Measurements from ENCODE around the gene JUP. TPM values are rescaled to one million over a fixed set of nuclear protein-coding genes. Genes with fewer than 3 reads are reported as not detected.
A peak's percentile ranks its signal among the peaks of the same experiment; 100 is the strongest.

The JUP gene
- total and polyA plus RNA-seq, 2 of the 4 experiments (the other 2 are of a cell fraction), result 12.9 to 27.3 TPM

GRCh38 chr17:41793784-41794539 is 7.5 kb upstream of the JUP start:
- intact Hi-C loops (cut with micrococcal nuclease), result no loop called here
- ChIA-PET CTCF (interaction anchor here (1.3 kb wide), 1 partner anchor 21 kb away, joined by 5 read pairs; no protein-coding TSS in a partner anchor), POLR2A (ENCODE audit: unreplicated experiment) (interaction anchor here (0.5 to 0.8 kb wide), 2 partner anchors 9 to 124 kb away, joined by 3 to 5 read pairs; no protein-coding TSS in a partner anchor)
- H2AFZ ChIP-seq (replicated peaks; ENCODE audit: low read length, poor library complexity), result peak overlapping the region; percentile 81
- peak overlapping the region; percentile 83 for H4K5ac ChIP-seq (ENCODE audit: low read depth, low read length)
- peaks cover 26% of the 10 kb centered on the region for H3K4me1 ChIP-seq (ENCODE audit: control insufficient read depth, insufficient read depth, low read length)
- in situ Hi-C loops (cut with MboI; ENCODE audit: low sequenced_read_pairs), result no loop called here
- peak overlapping the region; percentile 90 for H2AK9ac ChIP-seq (replicated peaks; ENCODE audit: low read depth, low read length, poor library complexity)
- H3K27me3 ChIP-seq (ENCODE audit: control insufficient read depth, insufficient read depth, low read length), result 0 out of 2 replicates have a peak, but pooled peaks cover under 1% of the 10 kb centered on the region
- no peaks in the 10 kb centered on the region for H3K36me3 ChIP-seq (ENCODE audit: control insufficient read depth, insufficient read depth, low read length)
- no peaks in the 10 kb centered on the region for H3K79me1 ChIP-seq (ENCODE audit: low read depth in 1 of 2, low read length in 2 of 2)
- peak overlapping the region; percentile 95 for H2AK5ac ChIP-seq (ENCODE audit: low read depth, low read length)
- no CpG with 5 or more reads among the region's 14 CpGs for WGBS, 2 experiments (ENCODE audit: extremely low coverage in 2 of 2, insufficient read length in 1 of 2)
- peak overlapping the region; percentile 88 for H2BK5ac ChIP-seq (ENCODE audit: low read depth, low read length, poor library complexity, severe bottlenecking)
- BruUV-seq (replicated peaks), result no TSS peak
- H3K9me1 ChIP-seq (ENCODE audit: insufficient read depth, low read length), result peaks cover 13% of the 10 kb centered on the region
- dilution Hi-C loops (cut with HindIII; ENCODE audit: low sequenced_read_pairs, unreplicated experiment), result no loop called here
- ATAC-seq (ENCODE audit: low read depth) (no peak; the same call in 1 of the 2 replicates), DNase-seq (peak; percentile 59)
- H2BK15ac ChIP-seq (ENCODE audit: low read depth, low read length), result peak overlapping the region; percentile 82; the same call in 2 of the 3 replicates
- peak overlapping the region; percentile 58 for H4K91ac ChIP-seq (ENCODE audit: insufficient read depth, low read depth, low read length)
- H3K14ac ChIP-seq (replicated peaks; ENCODE audit: low read depth, low read length), result peak overlapping the region; percentile 49
- peak overlapping the region; percentile 51 for H3K4me2 ChIP-seq (ENCODE audit: low read depth, low read length)
- no peaks in the 10 kb centered on the region for H4K20me1 ChIP-seq (ENCODE audit: insufficient read depth, low read length)
- TF ChIP-seq USF2 (IDR thresholded peaks at IDR 0.05; ENCODE audit: low read depth, low read length) (peak; percentile 59), BHLHE40 (IDR thresholded peaks at IDR 0.05; ENCODE audit: low read depth, low read length) (peak; percentile 92), RAD21 (IDR thresholded peaks at IDR 0.05; ENCODE audit: low read length) (no peak), CTCF (conservative IDR thresholded peaks at IDR 0.05; ENCODE audit: low read depth, low read length) (no peak)
- no peak overlapping the region for H3K4me3 ChIP-seq (ENCODE audit: insufficient read depth, low read depth, low read length)
- peak overlapping the region; percentile 48; the same call in 1 of the 2 replicates for H3K23ac ChIP-seq (ENCODE audit: low read depth, low read length)
- H4K8ac ChIP-seq (ENCODE audit: low read depth in 2 of 2, low read length in 2 of 2), result peak overlapping the region; percentile 73 to 78; a peak in 3 of 4 replicates
- 0 out of 2 replicates have a peak overlapping the region, but pooled peaks have one; percentile 0 for H3K9ac ChIP-seq (ENCODE audit: low read depth, low read length)
- peak overlapping the region; percentile 82 for H2BK120ac ChIP-seq (ENCODE audit: low read depth, low read length)
- H3K9me3 ChIP-seq (ENCODE audit: control insufficient read depth, insufficient read depth, low read length), result no peaks in the 10 kb centered on the region
- peak overlapping the region; percentile 90 for H3K27ac ChIP-seq (ENCODE audit: insufficient read depth, low read length)
- peak overlapping the region; percentile 92 for H3K18ac ChIP-seq (ENCODE audit: low read depth, low read length)
- no peak overlapping the region for H3K56ac ChIP-seq (ENCODE audit: extremely low read depth, insufficient read depth, low read length)
- H2BK20ac ChIP-seq (ENCODE audit: low read depth, low read length), result peak overlapping the region; percentile 81
- H3K4ac ChIP-seq (ENCODE audit: low read depth, low read length), result peak overlapping the region; percentile 81
